Measurements from ENCODE around the gene LGALS4.
"Not testable (repeated sequence)": the region's sequence is repeated elsewhere in the genome, so short reads cannot be mapped to it uniquely, and the experiment has no call there.

Gene LGALS4

GRCh38 chr19:38836159-38836982, 23.6 kb upstream of the LGALS4 start:
- H3K27ac ChIP-seq, result peak overlapping the region; percentile 98
- TF ChIP-seq, protein P1, sequence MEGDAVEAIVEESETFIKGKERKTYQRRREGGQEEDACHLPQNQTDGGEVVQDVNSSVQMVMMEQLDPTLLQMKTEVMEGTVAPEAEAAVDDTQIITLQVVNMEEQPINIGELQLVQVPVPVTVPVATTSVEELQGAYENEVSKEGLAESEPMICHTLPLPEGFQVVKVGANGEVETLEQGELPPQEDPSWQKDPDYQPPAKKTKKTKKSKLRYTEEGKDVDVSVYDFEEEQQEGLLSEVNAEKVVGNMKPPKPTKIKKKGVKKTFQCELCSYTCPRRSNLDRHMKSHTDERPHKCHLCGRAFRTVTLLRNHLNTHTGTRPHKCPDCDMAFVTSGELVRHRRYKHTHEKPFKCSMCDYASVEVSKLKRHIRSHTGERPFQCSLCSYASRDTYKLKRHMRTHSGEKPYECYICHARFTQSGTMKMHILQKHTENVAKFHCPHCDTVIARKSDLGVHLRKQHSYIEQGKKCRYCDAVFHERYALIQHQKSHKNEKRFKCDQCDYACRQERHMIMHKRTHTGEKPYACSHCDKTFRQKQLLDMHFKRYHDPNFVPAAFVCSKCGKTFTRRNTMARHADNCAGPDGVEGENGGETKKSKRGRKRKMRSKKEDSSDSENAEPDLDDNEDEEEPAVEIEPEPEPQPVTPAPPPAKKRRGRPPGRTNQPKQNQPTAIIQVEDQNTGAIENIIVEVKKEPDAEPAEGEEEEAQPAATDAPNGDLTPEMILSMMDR (conservative IDR thresholded peaks at IDR 0.05), result no peak
- no peak; the same call in 1 of the 2 replicates for TF ChIP-seq ZFX (IDR thresholded peaks at IDR 0.05)

DNA sequence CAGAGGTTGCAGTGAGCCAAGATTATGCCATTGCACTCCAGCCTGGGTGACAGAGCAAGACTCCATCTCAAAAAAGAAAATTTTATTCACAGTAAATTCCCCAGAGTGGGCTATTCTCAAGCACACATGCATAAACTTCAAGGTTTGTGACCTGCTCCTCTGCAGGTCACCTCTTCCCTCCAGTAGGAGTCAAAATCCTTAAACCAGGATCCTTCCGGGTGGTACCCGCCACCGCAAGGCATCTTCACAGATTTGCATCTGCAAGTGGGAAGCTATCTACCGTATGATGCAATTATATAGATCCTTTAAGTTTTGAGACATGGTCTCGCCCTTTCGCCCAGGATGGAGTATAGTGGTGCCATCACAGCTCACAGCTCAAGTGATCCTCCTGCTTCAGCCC, 21.8 kb upstream of the LGALS4 start:
- H3K27ac ChIP-seq, result peak overlapping the region; percentile 98

DNA sequence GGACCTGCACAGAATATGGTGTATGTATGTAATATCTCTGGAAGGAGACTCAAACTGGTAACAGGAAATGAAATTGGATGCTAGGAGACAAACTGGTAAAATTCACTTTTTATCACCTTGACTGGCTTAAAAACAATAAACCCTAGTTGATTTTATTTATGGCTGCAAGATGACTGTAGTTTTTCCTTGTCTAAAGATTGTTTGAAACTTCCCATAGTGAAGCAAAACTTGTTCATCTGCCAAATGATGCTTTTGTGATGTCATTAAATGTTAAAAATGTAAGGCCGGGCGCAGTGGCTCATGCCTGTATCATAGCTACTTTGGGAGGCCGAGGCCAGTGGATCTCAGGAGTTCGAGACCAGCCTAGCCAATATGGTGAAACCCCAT, 21.4 kb upstream of the LGALS4 start:
- TF ChIP-seq, protein P1 (conservative IDR thresholded peaks at IDR 0.05), result no peak
- no peak for TF ChIP-seq ZFX (IDR thresholded peaks at IDR 0.05)
- H3K27ac ChIP-seq, result peak overlapping the region; percentile 98

More for the DNA sequence above, 21.8 kb upstream of the LGALS4 start:
- TF ChIP-seq, protein P1 (conservative IDR thresholded peaks at IDR 0.05), result no peak
- no peak for TF ChIP-seq ZFX (IDR thresholded peaks at IDR 0.05)

DNA sequence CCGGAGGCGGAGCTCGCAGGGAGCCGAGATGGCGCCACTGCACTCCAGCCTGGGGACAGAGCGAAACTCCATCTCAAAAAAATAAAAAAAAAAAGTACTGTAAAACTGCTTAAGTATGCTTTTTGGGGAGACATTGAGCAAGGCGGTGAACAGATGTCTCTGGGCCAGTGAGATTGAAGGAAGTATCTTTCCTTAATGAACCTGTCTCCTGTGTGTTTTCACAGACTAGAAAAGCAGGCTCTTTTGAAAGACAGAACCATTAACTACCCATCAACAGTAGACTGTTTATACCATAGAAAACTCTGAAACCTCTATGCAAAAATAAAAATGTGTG, 20.3 kb upstream of the LGALS4 start:
- TF ChIP-seq ZFX (IDR thresholded peaks at IDR 0.05), result no peak
- TF ChIP-seq, protein P1 (conservative IDR thresholded peaks at IDR 0.05), result no peak
- H3K27ac ChIP-seq, result peak overlapping the region; percentile 98

DNA sequence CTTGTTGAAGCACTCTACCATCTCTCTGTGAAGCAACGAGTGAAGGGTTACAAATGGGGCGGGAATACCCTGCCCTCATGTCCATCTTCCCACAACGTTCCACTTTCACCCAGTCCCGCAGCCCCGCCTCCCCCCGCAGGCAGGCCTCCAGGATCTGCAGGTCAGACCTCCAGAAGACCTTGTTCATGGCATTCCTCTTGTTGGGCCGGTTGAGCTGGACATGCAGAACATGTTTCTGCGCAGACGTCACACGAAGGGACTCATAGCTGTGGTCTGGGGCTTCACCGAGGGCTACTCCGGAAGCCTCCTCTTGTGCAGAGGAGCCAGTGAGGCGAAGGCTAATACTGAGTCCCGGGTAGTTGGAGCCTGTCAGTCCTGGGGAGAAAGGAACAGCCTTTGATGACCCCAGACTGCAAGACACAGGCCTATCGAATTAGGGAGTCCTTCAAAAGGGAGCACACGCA, 18.4 kb upstream of the LGALS4 start:
- H3K27ac ChIP-seq, result peak overlapping the region; percentile 98
- TF ChIP-seq, protein P1 (conservative IDR thresholded peaks at IDR 0.05), result no peak
- no peak for TF ChIP-seq ZFX (IDR thresholded peaks at IDR 0.05)

GRCh38 chr19:38830039-38830733, 17.4 kb upstream of the LGALS4 start:
- TF ChIP-seq, protein P1 (conservative IDR thresholded peaks at IDR 0.05), result no peak
- no peak for TF ChIP-seq ZFX (IDR thresholded peaks at IDR 0.05)
- peak overlapping the region; percentile 98 for H3K27ac ChIP-seq

GRCh38 chr19:38829203-38829602, 16.5 kb upstream of the LGALS4 start:
- not testable (repeated sequence) for H3K27ac ChIP-seq

Data from C4-2B (cell line).